GM21381 (cell line): Measurements from ENCODE around the gene CIT.

Experiments
- ATAC-seq: cut with Tn5 transposase; IDR thresholded peaks from one replicate; pipeline ENCODE4 v1.9.1; 2021; ENCODE audit warnings: mild to moderate bottlenecking, moderate library complexity; ENCODE audit not compliant: unreplicated experiment

The CIT gene

DNA sequence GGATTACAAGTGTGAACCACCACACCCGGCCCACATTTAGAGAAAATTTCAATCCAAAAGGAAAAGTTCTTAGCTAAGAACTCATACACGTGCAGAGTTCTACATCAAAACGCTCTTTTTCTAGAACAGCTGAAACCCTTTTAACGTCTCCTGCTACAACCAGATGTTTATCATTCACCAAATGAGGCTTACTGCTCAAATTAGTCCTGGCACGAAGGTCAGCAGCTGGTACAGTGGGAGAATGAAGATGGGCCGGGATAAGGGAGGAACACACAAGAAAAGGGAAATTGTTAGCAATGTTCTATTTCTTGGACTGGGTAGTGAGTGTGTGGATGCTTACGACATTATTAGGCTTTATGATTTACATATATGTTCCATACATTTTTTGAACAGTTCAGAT is 171.9 kb downstream of the CIT start:
- no peak for ATAC-seq

GRCh38 chr12:119704065-119704747 is 172.9 kb downstream of the CIT start:
- no peak for ATAC-seq

- ATAC-seq, result no peak
Measured at GRCh38 chr12:119700078-119700477, 177.0 kb downstream of the CIT start.

DNA sequence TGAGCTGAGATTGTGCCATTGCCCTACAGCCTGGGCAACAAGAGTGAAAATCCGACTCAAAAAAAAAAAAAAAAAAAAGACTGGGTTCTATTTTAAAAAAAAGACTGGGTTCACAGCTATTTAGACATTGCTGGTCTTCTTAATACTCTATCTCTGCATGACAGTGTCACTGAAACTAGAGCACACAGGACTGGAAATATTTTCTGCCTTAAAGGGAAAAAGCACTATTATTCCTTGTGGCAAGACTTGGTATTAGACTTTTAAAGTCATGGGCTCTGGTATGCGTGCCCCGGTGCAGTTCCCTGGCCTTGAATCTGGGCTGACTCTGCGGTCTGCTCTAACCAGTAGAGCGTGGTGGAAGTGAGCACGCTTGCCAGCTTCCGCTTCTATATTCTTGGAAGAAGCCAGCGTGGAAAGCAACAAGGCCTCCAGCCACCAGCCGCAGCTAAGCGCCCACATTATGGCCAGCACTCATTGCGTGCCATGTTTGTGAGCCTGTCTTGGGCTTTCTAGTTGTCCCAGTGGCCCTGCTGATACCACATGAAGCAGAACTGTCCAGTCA is 177.8 kb downstream of the CIT start:
- no peak for ATAC-seq

DNA sequence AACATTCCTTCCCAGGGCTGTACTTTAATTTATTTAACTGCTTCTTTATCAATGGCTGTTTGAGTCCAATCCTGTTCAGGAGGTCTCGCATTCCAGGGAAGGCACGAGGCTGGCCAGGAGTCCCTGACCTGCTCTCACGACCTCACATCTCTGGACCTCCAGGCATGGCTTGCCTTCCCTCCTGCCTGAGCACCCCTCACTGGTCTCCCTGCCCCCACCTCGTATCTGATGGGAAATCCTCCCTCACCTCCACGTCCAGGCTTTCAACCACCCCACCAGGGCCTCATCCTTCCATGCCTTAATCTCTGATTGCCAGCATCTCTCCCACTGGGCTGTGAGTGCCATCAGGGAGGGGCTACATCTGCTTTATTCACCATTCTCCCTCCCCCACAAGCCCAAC is 180.2 kb downstream of the CIT start:
- ATAC-seq, result no peak

DNA sequence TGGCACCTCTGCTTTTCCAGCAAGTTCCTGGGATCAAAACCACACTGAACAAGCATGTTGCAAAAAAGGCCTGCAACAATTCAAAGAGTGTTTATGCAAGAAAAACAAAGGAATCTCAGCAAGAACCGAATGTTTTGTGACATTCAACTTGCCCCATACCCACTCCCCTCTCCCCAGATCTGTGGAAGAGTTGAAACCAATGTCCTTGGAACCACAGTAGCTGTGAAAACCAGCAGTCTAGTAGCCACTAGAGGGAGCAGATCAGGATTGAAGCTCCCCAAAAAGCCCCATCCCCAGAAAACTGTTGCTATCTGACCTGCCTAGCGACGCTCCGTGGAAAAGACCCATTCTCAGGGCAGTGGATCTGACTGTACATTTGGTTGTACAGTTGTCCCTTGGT is 182.1 kb downstream of the CIT start:
- ATAC-seq, result no peak

GRCh38 chr12:119694111-119694510 is 183.0 kb downstream of the CIT start:
- ATAC-seq, result no peak

DNA sequence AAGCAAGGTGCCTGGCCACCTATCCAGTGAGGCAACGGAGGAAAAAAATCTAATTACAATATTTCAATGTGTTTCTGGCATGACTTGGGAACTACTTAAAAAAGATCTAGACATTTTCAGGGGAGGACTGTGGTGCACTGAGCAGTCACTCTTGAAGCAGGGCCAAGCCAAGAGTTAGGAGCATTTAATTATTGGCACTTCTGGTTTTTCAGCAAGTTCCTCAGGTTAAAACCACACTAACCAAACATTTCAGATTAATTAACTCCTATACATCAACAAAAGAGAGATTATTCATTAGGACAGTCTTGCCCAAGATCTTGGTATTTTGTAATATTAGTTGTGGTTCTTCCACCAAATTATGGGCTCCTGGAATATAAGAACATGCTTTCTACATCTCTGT is 183.6 kb downstream of the CIT start:
- no peak for ATAC-seq

- no peak for ATAC-seq
Measured at GRCh38 chr12:119692997-119693396, 184.1 kb downstream of the CIT start.

DNA sequence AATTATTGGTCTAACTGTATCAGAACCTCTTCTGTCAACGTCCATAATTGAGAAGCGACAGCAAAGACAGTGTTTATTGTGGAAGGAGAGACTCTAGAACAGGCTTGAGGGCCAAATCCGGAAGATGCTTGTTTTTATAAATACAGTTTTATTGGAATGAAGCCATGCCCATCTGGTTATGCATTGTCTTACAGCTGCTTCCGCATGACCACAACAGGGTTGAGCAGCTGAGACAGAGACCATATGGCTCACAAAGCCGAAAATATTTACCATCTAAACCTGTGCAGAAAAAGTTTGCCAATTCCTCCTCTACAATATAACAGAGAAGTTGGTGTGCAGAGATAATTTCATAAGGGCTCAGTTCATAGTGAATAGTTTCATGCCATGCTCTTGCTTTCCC is 184.7 kb downstream of the CIT start:
- no peak for ATAC-seq

DNA sequence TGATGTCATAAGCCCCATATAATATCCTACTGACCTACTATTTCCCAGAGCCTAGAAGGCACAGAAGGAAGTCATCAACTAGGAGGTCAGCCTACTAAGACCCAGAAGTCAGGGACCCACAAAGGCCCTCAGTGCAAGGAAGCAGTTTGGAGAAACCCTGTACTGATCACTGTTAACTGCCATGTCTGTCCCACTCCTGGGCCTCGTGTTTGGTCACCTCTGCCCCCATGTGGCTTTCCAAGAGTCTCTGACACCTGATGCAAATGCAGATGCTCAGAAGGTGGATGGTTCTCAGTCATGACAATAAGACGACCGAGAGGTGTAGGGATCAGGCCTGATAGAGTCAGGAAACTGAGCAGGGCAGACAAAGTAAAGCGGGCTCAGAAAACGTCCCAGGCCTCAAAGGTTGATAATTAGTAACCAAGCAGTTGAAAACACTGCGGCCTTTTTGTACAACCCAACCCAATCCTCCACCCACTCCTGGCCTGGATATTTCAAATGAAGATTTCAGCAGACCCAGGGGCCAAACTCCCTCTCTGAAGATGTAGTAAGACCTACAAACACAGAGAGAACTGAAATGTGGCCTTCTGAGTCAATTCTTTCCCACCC is 185.8 kb downstream of the CIT start:
- ATAC-seq, result no peak

DNA sequence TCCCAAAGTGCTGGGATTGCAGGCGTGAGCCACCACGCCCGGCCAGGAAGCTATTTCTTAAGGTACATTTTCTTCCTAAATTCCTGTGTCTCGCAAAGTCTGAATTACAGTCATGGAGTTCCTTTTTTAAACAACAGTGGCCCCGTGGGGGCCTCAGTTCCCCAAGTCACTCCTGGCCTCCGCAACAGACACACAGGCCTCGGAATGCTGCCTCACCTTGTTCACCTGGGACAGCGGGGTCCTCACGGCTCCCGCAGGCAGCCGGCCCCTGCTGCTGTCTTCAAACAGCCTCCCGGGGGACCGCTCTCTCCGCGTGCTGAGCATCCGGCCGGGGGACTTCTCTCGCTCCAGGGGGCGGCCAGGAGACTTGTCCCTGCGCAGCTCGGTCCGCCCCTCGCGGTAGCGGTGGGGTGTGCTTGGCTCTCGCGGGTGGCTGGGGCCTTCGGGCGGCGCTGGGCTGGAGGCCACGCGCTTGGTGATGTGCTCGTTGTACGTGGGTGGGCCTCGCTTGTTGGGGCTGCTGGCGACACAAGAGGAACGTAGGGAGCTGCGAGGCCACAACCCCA is 187.1 kb downstream of the CIT start:
- ATAC-seq, result no peak

DNA sequence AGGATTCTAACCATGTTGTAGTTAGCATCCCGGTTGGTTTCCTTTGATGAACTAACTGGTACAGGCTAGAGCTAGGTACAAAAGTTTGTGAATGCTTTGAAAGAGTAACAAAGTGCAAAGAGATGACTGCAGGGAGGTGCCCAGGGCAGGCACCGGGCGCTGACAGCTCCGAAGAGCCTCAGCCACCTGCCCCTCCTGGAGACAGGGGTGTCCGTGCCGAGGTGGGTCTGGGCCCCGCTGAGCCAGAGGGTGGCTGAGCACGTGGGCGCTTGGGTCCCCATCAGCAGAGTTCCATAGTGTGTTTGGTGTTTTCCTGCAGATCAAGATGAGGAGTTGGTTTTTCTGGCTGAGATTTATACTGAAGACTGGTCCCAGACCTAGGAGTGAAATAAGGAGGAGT is 189.2 kb downstream of the CIT start:
- ATAC-seq, result no peak

DNA sequence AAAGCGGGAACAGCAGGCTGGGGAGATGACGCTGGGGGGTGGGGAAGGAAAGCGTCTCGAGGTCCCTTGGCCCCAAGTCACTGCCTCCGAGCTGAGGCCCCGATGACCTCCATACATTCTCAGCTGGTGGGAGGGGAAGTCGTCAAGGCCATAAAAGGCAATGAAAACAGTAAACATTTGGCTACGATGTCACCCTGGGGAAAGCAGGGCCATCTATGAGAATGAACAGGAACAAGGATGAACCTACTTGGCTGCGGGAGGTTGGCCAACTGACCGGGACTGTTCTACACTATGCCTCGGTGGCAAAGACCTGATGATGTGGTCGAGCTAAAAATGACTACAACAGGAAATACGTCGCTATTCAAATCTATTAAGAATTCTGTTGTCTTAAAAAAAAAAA is 189.7 kb downstream of the CIT start:
- no peak for ATAC-seq

DNA sequence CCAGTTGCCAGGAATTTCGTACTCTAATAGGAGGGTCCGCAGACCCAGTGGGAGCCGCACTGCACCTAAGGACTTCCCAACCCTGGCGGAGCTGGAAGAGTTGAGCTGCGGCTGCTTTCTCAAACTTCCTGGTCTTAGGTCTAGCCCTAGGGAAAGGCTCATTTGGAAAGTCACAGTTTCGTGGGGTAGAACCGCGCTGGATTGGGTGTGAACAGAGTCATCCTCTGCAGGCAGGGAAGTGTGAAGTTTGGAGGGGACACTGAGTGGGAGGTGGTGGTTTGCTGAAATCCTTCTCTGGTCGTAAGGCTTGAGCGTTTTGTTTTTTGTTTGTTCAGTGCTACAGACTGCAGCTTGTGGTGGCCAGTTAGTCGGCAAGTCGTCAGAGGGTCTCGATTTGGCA is 190.3 kb downstream of the CIT start:
- ATAC-seq, result no peak

DNA sequence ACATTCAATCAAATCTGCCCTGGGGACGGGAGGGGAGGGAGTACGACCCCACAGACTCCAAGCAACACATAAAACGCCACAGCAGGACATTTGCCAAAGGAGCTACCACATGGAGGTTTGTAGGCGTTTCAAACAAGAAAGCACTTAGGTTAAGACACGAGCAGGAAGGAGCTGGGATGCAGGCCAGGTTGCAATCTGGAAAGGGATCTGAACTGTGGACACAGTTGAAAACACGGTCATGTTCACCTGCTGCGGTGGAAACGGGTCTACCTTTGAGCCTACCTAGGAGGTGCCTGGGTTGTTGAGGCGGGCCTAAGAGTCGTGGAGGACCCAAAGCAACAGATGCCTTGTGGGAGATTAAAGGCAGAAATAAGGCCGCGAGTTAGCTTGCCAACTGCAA is 190.8 kb downstream of the CIT start:
- ATAC-seq, result no peak

GRCh38 chr12:119685375-119685774 is 191.7 kb downstream of the CIT start:
- ATAC-seq, result no peak

- no peak for ATAC-seq
Measured at GRCh38 chr12:119684711-119685369, 192.3 kb downstream of the CIT start.

DNA sequence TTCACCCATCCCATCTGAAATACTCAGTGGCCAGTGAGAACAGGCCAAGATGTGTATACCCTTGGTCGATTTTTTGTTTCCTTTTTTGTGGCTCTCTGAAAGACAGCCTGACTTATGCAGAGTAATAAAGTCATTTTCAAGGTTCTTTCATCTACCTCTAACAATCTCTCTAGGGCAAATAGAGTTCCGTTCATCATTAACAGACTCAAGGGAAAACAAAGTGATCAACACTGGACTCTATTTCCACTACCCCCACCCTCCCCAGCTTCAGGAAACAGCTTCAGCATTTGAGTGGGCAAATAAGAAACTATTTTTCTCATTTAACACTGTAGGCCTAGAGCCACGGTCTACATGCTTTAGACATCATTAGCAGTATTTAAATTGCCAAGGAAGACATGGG is 193.3 kb downstream of the CIT start:
- no peak for ATAC-seq

GRCh38 chr12:119683413-119683812 is 193.7 kb downstream of the CIT start:
- no peak for ATAC-seq

- no peak for ATAC-seq
Measured at GRCh38 chr12:119682639-119683252, 194.4 kb downstream of the CIT start.
